ENCODE results near the gene RASIP1.
"Not testable (repeated sequence)": the region's sequence is repeated elsewhere in the genome, so short reads cannot be mapped to it uniquely, and the experiment has no call there.

Gene RASIP1

GRCh38 chr19:48705431-48705830, 35.0 kb downstream of the RASIP1 start:
- DNase-seq, result no peak

DNA sequence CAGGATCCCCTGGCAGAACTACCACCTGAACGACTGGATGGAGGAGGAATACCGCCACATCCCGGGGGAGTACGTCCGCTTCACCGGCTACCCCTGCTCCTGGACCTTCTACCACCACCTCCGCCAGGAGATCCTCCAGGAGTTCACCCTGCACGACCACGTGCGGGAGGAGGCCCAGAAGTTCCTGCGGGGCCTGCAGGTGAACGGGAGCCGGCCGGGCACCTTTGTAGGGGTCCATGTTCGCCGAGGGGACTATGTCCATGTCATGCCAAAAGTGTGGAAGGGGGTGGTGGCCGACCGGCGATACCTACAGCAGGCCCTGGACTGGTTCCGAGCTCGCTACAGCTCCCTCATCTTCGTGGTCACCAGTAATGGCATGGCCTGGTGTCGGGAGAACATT, 37.1 kb downstream of the RASIP1 start:
- no peak for DNase-seq

DNA sequence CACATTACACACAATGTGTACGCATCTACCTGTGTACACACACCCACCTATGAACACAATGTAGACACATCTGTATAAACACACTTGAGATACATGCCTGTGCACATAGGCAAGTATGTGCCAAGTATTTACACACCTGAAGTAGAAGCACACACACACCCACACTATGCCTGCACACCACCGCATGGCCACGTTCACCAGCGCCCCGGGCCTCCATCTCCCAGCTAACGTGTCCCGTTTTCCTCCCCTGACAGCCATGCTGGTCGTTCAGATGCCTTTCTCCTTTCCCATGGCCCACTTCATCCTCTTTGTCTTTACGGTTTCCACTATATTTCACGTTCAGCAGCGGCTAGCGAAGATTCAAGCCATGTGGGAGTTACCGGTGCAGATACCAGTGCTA, 37.7 kb downstream of the RASIP1 start:
- DNase-seq, result no peak

- DNase-seq, result no peak
Observed at GRCh38 chr19:48698046-48698445, 42.4 kb downstream of the RASIP1 start.

DNA sequence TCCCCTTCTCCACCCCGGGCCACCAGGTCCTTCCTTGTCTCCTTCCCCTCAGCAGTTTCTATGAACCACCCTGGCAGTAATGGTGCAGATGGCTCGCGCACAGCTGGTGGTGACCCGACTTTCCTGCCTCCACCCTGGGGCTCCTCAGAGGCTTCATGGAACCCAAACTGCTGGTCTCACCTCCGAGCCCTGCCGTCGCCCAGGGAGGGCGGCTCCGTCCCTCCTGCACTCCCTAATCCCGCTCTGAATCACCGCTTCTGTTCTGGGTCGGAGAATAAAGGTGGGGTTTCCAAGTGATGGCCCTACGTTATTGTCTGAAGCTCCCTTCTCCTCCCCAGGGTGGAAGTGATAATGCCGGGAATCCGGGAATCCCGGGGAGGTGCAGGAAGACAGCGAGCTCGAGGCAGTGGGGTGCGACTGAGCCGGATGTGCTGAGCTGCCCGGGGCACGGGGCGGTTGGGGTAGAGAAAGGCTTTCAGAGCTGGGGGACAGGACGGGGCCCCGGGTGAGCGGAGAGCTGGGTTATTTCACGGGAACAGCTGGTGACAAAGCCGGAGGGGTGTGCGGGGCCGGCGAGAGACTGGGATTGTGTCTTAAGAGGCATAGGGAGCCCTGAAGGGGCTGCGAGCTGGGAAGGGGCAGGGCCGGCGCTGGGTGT, 43.9 kb downstream of the RASIP1 start:
- no peak for DNase-seq

DNA sequence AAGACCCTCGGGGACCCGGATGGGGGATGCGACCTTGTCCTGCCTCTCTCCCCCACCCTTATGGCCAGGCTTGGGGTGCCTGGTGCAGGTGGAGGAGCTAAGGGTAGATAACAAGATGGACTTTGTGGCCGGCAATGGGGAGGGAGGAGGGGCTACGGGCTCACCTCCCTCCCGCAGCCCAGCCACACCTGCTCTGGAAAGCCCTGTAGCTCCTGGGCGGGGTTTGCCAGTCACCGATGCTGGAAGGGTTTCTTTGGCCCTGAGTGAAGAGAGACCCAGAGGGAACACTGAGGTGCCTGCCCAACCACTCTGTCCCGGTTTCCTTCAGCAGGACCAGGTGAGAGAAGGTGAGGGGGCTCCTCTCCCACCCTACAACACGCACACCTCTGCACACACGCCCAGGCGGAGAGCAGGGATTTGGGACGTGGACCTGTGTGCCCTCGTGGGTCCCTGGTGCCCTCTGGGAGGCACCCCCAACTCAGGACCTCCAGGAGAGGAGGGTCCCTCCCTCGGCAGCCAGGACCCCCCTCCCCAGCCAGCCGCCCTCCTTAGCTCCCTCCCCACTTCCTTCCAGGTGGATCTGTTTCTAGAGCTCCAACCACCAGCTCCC, 44.6 kb downstream of the RASIP1 start, which contains the start of gene FUT2:
FUT2 (plus strand) TSS at position 229 of the 610 bp plus-strand sequence. CDS start 6,986 bp downstream, outside the sequence.
- no peak for DNase-seq

- not testable (repeated sequence) for DNase-seq
Observed at GRCh38 chr19:48693629-48694028, 46.8 kb downstream of the RASIP1 start.

GRCh38 chr19:48689449-48689848, 51.0 kb downstream of the RASIP1 start:
- no peak for DNase-seq

- DNase-seq, result no peak
Observed at GRCh38 chr19:48687776-48688175, 52.6 kb downstream of the RASIP1 start.

DNA sequence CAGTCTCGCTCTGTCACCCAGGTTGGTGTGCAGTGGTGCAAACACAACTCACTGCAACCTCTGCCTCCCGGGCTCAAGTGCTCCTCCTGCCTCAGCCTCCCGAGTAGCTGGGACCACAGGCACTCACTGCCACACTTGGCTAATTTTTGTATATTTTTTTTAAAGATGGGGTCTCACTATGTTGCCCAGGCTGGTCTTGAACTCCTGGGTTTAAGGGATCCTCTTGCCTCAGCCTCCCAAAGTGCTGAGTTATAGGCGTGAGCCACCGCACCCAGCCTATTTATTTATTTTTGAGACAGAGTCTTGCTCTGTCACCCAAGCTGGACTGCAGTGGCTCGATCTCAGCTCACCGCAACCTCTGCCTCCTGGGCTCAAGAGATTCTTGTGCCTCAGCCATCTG, 53.8 kb downstream of the RASIP1 start:
- DNase-seq, result not testable (repeated sequence)

DNA sequence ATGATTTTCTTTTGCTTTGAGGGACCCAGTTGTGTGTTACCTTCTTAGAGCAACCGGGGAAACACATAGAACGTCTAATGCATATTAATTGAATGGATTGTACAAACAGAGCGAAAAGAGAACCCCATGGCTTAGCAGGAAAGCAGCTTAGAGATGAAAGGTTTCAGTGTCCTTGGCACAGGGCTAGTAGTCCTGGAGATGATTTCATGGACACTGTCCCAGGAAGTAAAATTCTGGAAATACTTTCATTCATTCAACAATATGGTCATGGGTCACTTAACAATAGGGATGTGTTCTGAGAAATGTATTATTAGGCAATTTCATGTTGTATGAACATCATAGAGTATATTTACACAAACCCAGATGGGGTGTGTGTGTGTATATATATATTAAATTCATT, 54.3 kb downstream of the RASIP1 start:
- DNase-seq, result no peak

GRCh38 chr19:48685583-48685982, 54.8 kb downstream of the RASIP1 start:
- no peak for DNase-seq

DNA sequence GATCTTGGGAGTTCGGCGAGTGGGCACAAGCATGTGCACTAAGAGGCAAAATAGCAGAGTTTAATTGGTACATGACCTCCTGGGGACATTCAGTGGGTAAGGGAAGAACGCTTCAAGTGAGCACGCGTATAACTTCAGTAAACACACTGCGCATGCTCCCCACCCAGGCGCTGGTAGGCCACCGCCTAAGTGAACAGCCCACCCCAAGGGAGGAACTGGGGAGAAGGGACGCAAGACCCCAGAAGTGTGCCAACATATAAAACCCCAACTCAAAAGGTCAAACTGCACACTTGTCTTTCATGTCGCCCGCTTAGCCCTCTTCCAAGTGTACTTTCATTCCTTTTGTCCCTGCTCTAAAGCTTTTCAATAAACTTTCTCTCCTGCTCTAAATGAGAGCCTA, 57.1 kb downstream of the RASIP1 start:
- DNase-seq, result peak in 1 of 5 experiments; percentile 17

DNA sequence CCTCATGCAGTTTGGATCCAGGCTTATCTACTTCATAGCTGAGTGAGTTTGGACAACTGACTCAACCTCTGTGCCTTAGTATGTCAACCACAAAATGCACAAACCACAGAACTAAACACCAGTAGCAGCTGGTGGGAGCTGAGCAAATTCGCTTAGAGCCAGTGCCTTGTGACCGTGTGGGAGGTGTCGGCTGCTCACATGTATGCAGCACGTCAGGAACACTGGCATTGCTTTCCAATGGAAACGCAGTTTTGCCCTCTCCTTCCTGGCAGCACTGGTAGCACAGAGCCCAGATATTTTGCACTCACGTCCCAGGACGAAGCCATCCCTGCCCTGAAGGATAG, 59.3 kb downstream of the RASIP1 start:
- peak in 1 of 5 experiments; percentile 19 for DNase-seq

GRCh38 chr19:48680436-48681126, 59.8 kb downstream of the RASIP1 start:
- no peak for DNase-seq

- not testable (repeated sequence) for DNase-seq
Observed at GRCh38 chr19:48680006-48680405, 60.4 kb downstream of the RASIP1 start.

GRCh38 chr19:48678201-48678600, 62.2 kb downstream of the RASIP1 start:
- DNase-seq, result no peak

- no peak for DNase-seq
Observed at GRCh38 chr19:48676887-48677286, 63.5 kb downstream of the RASIP1 start.

DNA sequence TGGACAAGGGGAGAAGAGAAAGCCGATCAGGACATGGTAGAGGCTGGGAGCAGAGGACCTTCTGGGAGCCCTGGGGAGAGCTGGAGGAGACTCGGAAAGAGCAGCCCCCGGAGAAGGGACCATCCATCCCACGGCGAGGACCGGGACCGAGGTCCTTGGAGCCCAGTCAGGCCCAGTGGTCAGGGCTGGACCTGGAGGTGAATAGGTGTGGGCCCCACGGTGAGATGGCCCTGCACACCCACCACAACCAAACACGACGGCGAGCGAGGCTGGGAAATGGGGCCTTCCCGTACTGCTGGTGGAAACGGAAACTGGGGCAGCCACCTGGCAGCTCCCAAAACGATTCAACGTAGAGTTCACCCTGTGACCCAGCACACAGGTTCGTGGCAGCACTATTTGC, 63.9 kb downstream of the RASIP1 start:
- DNase-seq, result no peak

GRCh38 chr19:48674921-48675824, 65.2 kb downstream of the RASIP1 start:
- peak; percentile 20 to 77 (median 60) for DNase-seq

GRCh38 chr19:48674216-48674809, 66.1 kb downstream of the RASIP1 start:
- no peak for DNase-seq

- no peak for DNase-seq
Observed at GRCh38 chr19:48673436-48674100, 66.8 kb downstream of the RASIP1 start.
